Activated T-cell treated with anti-CD3 and anti-CD28 coated beads, Interleukin-2, amount 50 U/mL, for 1 hour (primary cell): ENCODE measurements around the gene PLEKHM3.
"Not testable (repeated sequence)": the region's sequence is repeated elsewhere in the genome, so short reads cannot be mapped to it uniquely, and the experiment has no call there.

Source experiments
- DNase-seq: peaks from one replicate; pipeline ENCODE4 v3.0.0-alpha.2; 2020

The PLEKHM3 gene

GRCh38 chr2:207987025-207987716 lies 38.2 kb downstream of the PLEKHM3 start:
- DNase-seq = no peak

- no peak for DNase-seq
Measured at GRCh38 chr2:207984765-207985480, 40.4 kb downstream of the PLEKHM3 start.

- DNase-seq = no peak
Measured at GRCh38 chr2:207983641-207984042, 41.7 kb downstream of the PLEKHM3 start.

- DNase-seq = no peak
Measured at GRCh38 chr2:207978177-207978948, 47.0 kb downstream of the PLEKHM3 start.

- DNase-seq = no peak
Measured at GRCh38 chr2:207975921-207976320, 49.4 kb downstream of the PLEKHM3 start.

GRCh38 chr2:207974216-207974605 lies 51.1 kb downstream of the PLEKHM3 start:
- DNase-seq = no peak

- DNase-seq = no peak
Measured at GRCh38 chr2:207970826-207971180, 54.5 kb downstream of the PLEKHM3 start.

GRCh38 chr2:207970147-207970825 lies 55.0 kb downstream of the PLEKHM3 start:
- DNase-seq = no peak

- no peak for DNase-seq
Measured at GRCh38 chr2:207969249-207969648, 56.1 kb downstream of the PLEKHM3 start.

GRCh38 chr2:207967121-207967520 lies 58.2 kb downstream of the PLEKHM3 start:
- DNase-seq = no peak

- no peak for DNase-seq
Measured at GRCh38 chr2:207960911-207961310, 64.4 kb downstream of the PLEKHM3 start.

GRCh38 chr2:207960090-207960489 lies 65.2 kb downstream of the PLEKHM3 start:
- no peak for DNase-seq

GRCh38 chr2:207956771-207957170 lies 68.6 kb downstream of the PLEKHM3 start:
- DNase-seq = no peak

- DNase-seq = no peak
Measured at GRCh38 chr2:207955456-207955855, 69.9 kb downstream of the PLEKHM3 start.

- DNase-seq = no peak
Measured at GRCh38 chr2:207953354-207953753, 72.0 kb downstream of the PLEKHM3 start.

GRCh38 chr2:207952564-207953345 lies 72.6 kb downstream of the PLEKHM3 start:
- DNase-seq = no peak

- DNase-seq = no peak
Measured at GRCh38 chr2:207951734-207952470, 73.4 kb downstream of the PLEKHM3 start.

- no peak for DNase-seq
Measured at GRCh38 chr2:207950761-207951114, 74.6 kb downstream of the PLEKHM3 start.

- no peak for DNase-seq
Measured at GRCh38 chr2:207950063-207950760, 75.1 kb downstream of the PLEKHM3 start.

GRCh38 chr2:207949245-207949644 lies 76.1 kb downstream of the PLEKHM3 start:
- DNase-seq = not testable (repeated sequence)

GRCh38 chr2:207944979-207945600 lies 80.2 kb downstream of the PLEKHM3 start:
- DNase-seq = no peak
